GM23248 (cell line): ENCODE measurements around the gene DLD. TPM values are rescaled to one million over a fixed set of nuclear protein-coding genes. Genes with fewer than 3 reads are reported as not detected.

Experiments used
- DNase-seq: peaks from one replicate; pipeline ENCODE4 v3.0.0-alpha.2; 2015
- H2AFZ ChIP-seq: fragments of 200-600 bp; sonication (generic); 2 replicates; pipeline ENCODE4 v1.6.1; 2016; ENCODE audit warnings: antibody characterized with exemption
- H3F3A ChIP-seq: fragments of 200-600 bp; sonication (generic); 2 replicates; pipeline ENCODE4 v1.6.1; 2016; ENCODE audit warnings: mild to moderate bottlenecking, antibody characterized with exemption, mixed run types; ENCODE audit not compliant: insufficient read depth
- H3K27ac ChIP-seq: fragments of 200-600 bp; sonication (generic); 2 replicates; pipeline ENCODE4 v1.5.1; 2016; ENCODE audit warnings: mild to moderate bottlenecking
- H3K27me3 ChIP-seq: fragments of 200-600 bp; sonication (generic); replicated peaks from 2 replicates; pipeline ENCODE4 v1.6.1; 2016; ENCODE audit warnings: mild to moderate bottlenecking; ENCODE audit not compliant: insufficient read depth
- H3K36me3 ChIP-seq: fragments of 200-600 bp; sonication (generic); 2 replicates; pipeline ENCODE4 v1.6.1; 2016; ENCODE audit warnings: low read depth, mild to moderate bottlenecking
- H3K4me1 ChIP-seq: fragments of 200-600 bp; sonication (generic); 2 replicates; pipeline ENCODE4 v1.6.1; 2016; ENCODE audit warnings: mild to moderate bottlenecking; ENCODE audit not compliant: insufficient read depth
- H3K4me2 ChIP-seq: fragments of 200-600 bp; sonication (generic); one replicate; pipeline ENCODE4 v1.6.1; 2016; ENCODE audit warnings: mild to moderate bottlenecking; ENCODE audit not compliant: unreplicated experiment
- H3K4me3 ChIP-seq: fragments of 200-600 bp; sonication (generic); 2 replicates; pipeline ENCODE4 v1.5.1; 2016; ENCODE audit warnings: mild to moderate bottlenecking
- H3K79me2 ChIP-seq: fragments of 200-600 bp; sonication (generic); 2 replicates; pipeline ENCODE4 v1.6.1; 2016; ENCODE audit warnings: mild to moderate bottlenecking; ENCODE audit not compliant: insufficient read depth
- H3K9ac ChIP-seq: fragments of 200-600 bp; sonication (generic); 2 replicates; pipeline ENCODE4 v1.6.1; 2016; ENCODE audit warnings: mild to moderate bottlenecking
- H3K9me2 ChIP-seq: fragments of 200-600 bp; sonication (generic); 2 replicates; pipeline ENCODE4 v1.6.1; 2016; ENCODE audit warnings: mixed run types, mild to moderate bottlenecking, moderate library complexity; ENCODE audit not compliant: insufficient read depth
- H3K9me3 ChIP-seq: fragments of 200-600 bp; sonication (generic); one replicate; pipeline ENCODE4 v1.6.1; 2017; ENCODE audit warnings: low read depth
- H4K20me1 ChIP-seq: fragments of 200-600 bp; sonication (generic); 2 replicates; pipeline ENCODE4 v1.6.0; 2016; ENCODE audit not compliant: insufficient read depth
- EZH2 ChIP-seq: fragments of 200-600 bp; sonication (generic); IDR thresholded peaks from 2 replicates; pipeline ENCODE4 v1.6.1; 2018; ENCODE audit warnings: antibody characterized with exemption, mild to moderate bottlenecking; ENCODE audit not compliant: insufficient read depth, poor library complexity, severe bottlenecking
- EZH2phosphoT487 ChIP-seq: fragments of 200-600 bp; sonication (generic); IDR thresholded peaks from 2 replicates; pipeline ENCODE4 v1.6.1; 2018; ENCODE audit warnings: antibody characterized with exemption, moderate library complexity, mild to moderate bottlenecking, low read depth; ENCODE audit not compliant: insufficient read depth
- WGBS, 2 experiments: methylation state at CpG; one replicate each; pipeline ENCODE4 v1.1.6; 2015 to 2017; ENCODE audit warnings: low lambda C conversion rate in 2 of 2, low coverage in 1 of 2; ENCODE audit errors: missing lambda C conversion rate in 2 of 2; 5-methylcytosine and 5-hydroxymethylcytosine counted together
- in situ Hi-C: fragments of 300-500 bp; cut with MboI; formaldehyde crosslinking; loops from 2 replicates; pipeline ENCODE4 v1.15.0; 2020
- polyA plus RNA-seq: library from polyadenylated mRNA; unstranded; fragments of >200 nt; fragmentation: Nextera tagmentation; extraction: Ambion mirVana; gene quantifications from 2 replicates; pipeline ENCODE4 v1.2.1, GENCODE V29; 2016
- total RNA-seq: library from RNA; depleted of rRNA; stranded (reverse); fragments of >200 nt; shearing (Covaris generic); gene quantifications from 2 replicates; pipeline ENCODE4 v1.2.3, GENCODE V29; 2014

DLD gene
- total and polyA plus RNA-seq, 2 experiments from 2014 or later = 80.1 to 97.1 TPM

DNA sequence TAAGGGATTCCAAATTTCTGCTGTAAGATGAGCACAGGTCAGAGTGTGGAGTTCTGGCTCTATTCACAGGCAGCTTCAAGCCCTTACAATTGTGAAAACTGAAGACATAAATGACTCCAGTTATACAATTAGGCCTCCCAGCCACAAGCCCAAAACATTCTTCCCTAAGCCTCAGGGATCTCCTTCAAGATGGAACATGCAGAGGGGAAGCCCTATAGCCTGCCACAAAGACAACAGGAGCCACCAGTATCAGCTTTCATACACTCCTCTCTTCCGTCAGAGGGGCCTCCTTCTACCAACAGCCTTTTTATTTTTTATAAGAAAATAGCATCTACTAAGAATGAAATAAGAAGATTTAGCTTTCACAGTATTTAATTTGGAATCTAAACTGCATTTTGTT, 46.5 kb downstream of the DLD start:
- no peak for DNase-seq
- Histone ChIP-seq H2AFZ (no peak overlapping the region), H3K4me3 (no peak overlapping the region), H3K27me3 (no peaks in the 10 kb centered on the region), H3K36me3 (peaks cover 28% of the 10 kb centered on the region; the same call in 1 of the 2 replicates), H3K9ac (no peak overlapping the region), H4K20me1 (no peaks in the 10 kb centered on the region), H3K9me3 (no peaks in the 10 kb centered on the region), H3K9me2 (no peaks in the 10 kb centered on the region), H3K79me2 (peaks cover 16% of the 10 kb centered on the region), H3K4me1 (peaks cover 67% of the 10 kb centered on the region), H3K4me2 (peak overlapping the region; percentile 46), H3K27ac (peak overlapping the region; percentile 89; the same call in 1 of the 2 replicates), H3F3A (peaks cover 83% of the 10 kb centered on the region)
- no peak for TF ChIP-seq EZH2
- TF ChIP-seq EZH2phosphoT487 = no peak
- WGBS, 2 experiments = 97 to 100% methylated on average over 1 of the region's 1 CpG
- in situ Hi-C loops = no loop called here

DNA sequence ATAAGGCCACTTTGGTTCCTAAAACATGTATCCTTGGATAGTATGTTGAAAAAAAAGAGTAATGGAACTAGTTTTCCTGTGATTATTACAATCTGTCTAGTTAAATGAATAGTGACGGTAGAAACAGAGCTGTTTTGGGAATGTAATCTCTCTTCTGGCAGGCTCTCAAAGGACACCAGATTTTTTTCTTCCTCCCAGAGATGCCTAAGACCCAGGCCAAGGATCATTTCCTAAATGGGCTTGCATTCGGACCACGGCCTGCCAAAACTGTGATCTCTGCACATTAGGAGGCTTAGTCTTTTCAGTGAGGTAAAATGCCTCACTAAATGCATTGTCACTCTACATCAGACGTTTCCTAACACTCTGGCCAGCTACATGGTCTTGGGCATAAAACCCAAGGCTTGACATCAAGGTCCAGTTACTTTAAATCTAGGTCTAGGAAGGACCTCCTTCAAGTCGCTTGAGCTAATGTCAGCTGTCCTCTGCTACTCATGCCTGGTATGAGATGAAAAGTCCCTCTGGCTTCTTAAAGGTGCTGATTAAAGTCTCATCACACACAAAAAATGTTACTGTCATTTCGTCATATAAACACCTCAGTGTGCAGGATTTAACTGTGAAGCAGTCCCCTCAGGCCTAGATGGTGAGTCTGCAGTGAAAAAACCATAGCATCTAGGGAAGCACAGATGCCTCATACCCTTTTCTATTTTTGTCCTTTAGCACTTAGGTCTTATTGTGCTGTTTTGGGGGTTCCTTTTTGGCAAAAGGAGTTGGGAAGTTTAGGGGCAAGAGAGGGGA, 47.7 kb downstream of the DLD start:
- no peaks in the 10 kb centered on the region for H3K27me3 ChIP-seq
- WGBS, 2 experiments = 32% methylated on average over 6 of the region's 6 CpGs
- no peaks in the 10 kb centered on the region for H4K20me1 ChIP-seq
- peaks cover 31% of the 10 kb centered on the region for H3K36me3 ChIP-seq
- H3K4me3 ChIP-seq = 0 out of 2 replicates have a peak overlapping the region, but pooled peaks have one; percentile 3
- TF ChIP-seq EZH2phosphoT487 (no peak), EZH2 (no peak)
- peak overlapping the region; percentile 46 for H3K4me2 ChIP-seq
- no peak overlapping the region for H2AFZ ChIP-seq
- H3K27ac ChIP-seq = peak overlapping the region; percentile 89
- H3K9me2 ChIP-seq = no peaks in the 10 kb centered on the region
- peaks cover 87% of the 10 kb centered on the region for H3F3A ChIP-seq
- DNase-seq = peak; percentile 67
- in situ Hi-C loops = no loop called here
- peaks cover 11% of the 10 kb centered on the region; the same call in 1 of the 2 replicates for H3K79me2 ChIP-seq
- H3K9me3 ChIP-seq = no peaks in the 10 kb centered on the region
- H3K4me1 ChIP-seq = peaks cover 62% of the 10 kb centered on the region
- H3K9ac ChIP-seq = peak overlapping the region; percentile 66

DNA sequence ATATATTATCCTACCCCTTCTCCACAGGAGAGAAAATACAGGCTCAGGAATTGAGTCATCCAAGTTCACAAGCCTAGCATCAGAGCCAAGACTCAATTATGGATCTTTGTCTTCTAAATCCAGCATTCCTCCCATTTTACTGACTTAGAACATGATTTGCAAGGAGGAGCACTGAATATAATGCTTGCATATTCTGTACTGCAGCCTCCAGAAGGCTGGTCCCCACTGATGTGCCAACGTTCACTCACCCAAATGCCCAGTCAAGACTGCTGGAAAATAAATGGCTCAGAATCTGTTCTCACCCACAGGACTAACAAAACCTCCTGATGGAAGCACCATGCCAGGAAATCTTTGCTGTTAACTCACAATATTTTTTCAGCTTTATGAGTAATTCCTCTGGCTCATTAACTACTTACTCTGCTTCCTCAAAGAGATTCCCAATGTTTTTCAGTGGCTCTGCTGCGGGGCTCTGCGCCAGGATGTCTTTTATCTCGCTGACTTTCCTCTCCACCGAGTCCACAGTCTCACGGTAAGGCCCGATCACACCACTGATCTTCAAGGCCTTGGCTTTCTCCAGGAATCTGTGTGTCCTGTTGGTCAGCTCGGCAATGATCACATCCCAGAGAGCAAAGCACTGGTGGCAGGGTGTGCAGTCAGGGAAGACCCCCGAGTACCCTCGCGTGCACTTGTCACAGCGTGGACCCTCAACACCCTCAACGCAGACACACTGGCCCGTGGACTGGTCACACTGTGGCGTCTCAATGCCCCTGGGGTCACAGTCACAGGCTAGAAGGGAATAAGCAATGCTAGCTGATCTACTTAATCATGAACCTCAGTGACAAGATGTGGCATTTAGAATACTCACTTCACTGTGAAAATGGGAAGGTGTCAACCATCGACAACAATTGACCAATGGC, 48.8 kb downstream of the DLD start:
- Histone ChIP-seq H4K20me1 (no peaks in the 10 kb centered on the region), H3K4me2 (peak overlapping the region; percentile 46), H2AFZ (no peak overlapping the region), H3K79me2 (0 out of 2 replicates have a peak, but pooled peaks cover 11% of the 10 kb centered on the region), H3K9ac (peak overlapping the region; percentile 66), H3K27me3 (no peaks in the 10 kb centered on the region), H3K36me3 (peaks cover 43% of the 10 kb centered on the region), H3K4me3 (no peak overlapping the region), H3K9me3 (no peaks in the 10 kb centered on the region), H3K4me1 (peaks cover 51% of the 10 kb centered on the region), H3K9me2 (no peaks in the 10 kb centered on the region), H3K27ac (peak overlapping the region; percentile 89), H3F3A (peaks cover 76% of the 10 kb centered on the region)
- peak; percentile 94 for DNase-seq
- in situ Hi-C loops = no loop called here
- TF ChIP-seq EZH2 = no peak
- no peak for TF ChIP-seq EZH2phosphoT487
- 35 to 41% methylated on average over 16 of the region's 16 CpGs for WGBS, 2 experiments

DNA sequence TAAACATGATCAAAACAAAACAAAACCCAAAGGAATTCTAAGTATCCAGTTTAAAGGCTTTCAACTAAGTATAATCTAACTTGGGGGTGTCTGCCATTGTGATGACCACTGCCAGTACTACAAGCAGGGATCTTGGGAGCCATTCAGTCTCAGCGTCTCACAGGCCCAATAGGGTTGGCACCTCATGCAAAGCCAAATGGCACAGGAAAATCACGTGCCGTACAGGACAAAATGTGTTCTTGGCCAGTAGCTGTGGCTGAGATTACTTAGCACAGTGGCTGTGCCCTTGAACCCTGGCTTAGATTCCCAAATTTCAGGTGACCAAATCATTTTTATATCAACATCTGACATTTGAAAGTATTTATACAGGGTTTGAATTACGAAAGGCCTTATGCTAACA, 50.0 kb downstream of the DLD start:
- Histone ChIP-seq H3K4me3 (no peak overlapping the region), H3K4me1 (peaks cover 43% of the 10 kb centered on the region), H3K27me3 (no peaks in the 10 kb centered on the region), H2AFZ (no peak overlapping the region), H3K9me3 (no peaks in the 10 kb centered on the region), H3K27ac (no peak overlapping the region), H4K20me1 (no peaks in the 10 kb centered on the region), H3K9ac (no peak overlapping the region), H3K36me3 (peaks cover 40% of the 10 kb centered on the region), H3K4me2 (no peak overlapping the region), H3K9me2 (no peaks in the 10 kb centered on the region), H3K79me2 (0 out of 2 replicates have a peak, but pooled peaks cover 18% of the 10 kb centered on the region), H3F3A (peaks cover 68% of the 10 kb centered on the region)
- no peak for DNase-seq
- 98% methylated on average over 4 of the region's 4 CpGs for WGBS, 2 experiments
- no peak for TF ChIP-seq EZH2phosphoT487
- no peak for TF ChIP-seq EZH2
- in situ Hi-C loops = no loop called here
